ENCODE results near the gene RIMS4. TPM values are rescaled to one million over a fixed set of nuclear protein-coding genes. Genes with fewer than 3 reads are reported as not detected.

RIMS4 gene
- total and polyA plus RNA-seq, 9 of the 15 experiments (the other 6 are each of a cell fraction or from before 2014, with no cell fraction given): 0.04 TPM; not detected in 8

GRCh38 chr20:44747166-44748004, 63.0 kb downstream of the RIMS4 start (continued):
- TF ChIP-seq, protein P1, sequence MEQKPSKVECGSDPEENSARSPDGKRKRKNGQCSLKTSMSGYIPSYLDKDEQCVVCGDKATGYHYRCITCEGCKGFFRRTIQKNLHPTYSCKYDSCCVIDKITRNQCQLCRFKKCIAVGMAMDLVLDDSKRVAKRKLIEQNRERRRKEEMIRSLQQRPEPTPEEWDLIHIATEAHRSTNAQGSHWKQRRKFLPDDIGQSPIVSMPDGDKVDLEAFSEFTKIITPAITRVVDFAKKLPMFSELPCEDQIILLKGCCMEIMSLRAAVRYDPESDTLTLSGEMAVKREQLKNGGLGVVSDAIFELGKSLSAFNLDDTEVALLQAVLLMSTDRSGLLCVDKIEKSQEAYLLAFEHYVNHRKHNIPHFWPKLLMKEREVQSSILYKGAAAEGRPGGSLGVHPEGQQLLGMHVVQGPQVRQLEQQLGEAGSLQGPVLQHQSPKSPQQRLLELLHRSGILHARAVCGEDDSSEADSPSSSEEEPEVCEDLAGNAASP (IDR thresholded peaks at IDR 0.05): no peak
- TF ChIP-seq TFAP4 (CRISPR knock-in tag; IDR thresholded peaks at IDR 0.05; ENCODE audit: borderline replicate concordance): peak; percentile 41; the same call in 1 of the 2 replicates
- TF ChIP-seq RAD51 (IDR thresholded peaks at IDR 0.05; ENCODE audit: borderline replicate concordance, low read depth): no peak
- TF ChIP-seq ZFP36 (IDR thresholded peaks at IDR 0.05; ENCODE audit: low read depth, low read length, partially characterized antibody): no peak
- no peak for TF ChIP-seq ARNT (IDR thresholded peaks at IDR 0.05)
- TF ChIP-seq DACH1 (IDR thresholded peaks at IDR 0.05; ENCODE audit: partially characterized antibody): peak; percentile 8
- TF ChIP-seq, protein P2, sequence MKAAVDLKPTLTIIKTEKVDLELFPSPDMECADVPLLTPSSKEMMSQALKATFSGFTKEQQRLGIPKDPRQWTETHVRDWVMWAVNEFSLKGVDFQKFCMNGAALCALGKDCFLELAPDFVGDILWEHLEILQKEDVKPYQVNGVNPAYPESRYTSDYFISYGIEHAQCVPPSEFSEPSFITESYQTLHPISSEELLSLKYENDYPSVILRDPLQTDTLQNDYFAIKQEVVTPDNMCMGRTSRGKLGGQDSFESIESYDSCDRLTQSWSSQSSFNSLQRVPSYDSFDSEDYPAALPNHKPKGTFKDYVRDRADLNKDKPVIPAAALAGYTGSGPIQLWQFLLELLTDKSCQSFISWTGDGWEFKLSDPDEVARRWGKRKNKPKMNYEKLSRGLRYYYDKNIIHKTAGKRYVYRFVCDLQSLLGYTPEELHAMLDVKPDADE (conservative IDR thresholded peaks at IDR 0.05; ENCODE audit: control insufficient read depth, low read depth, low read length): no peak
- no peak for TF ChIP-seq ZNF212 (CRISPR knock-in tag; IDR thresholded peaks at IDR 0.05)
- no peak for TF ChIP-seq ZBTB12 (CRISPR knock-in tag; IDR thresholded peaks at IDR 0.05)
- no peak for TF ChIP-seq RFX5 (IDR thresholded peaks at IDR 0.05; ENCODE audit: low read depth, low read length)
- no peak for TF ChIP-seq LEF1 (IDR thresholded peaks at IDR 0.05)
- no peak for TF ChIP-seq ZNF282 (CRISPR knock-in tag; IDR thresholded peaks at IDR 0.05)
- TF ChIP-seq ZNF644 (tag; IDR thresholded peaks at IDR 0.05; ENCODE audit: low read depth): no peak
- TF ChIP-seq ZBTB49 (CRISPR knock-in tag; IDR thresholded peaks at IDR 0.05; ENCODE audit: borderline replicate concordance): no peak
- TF ChIP-seq XRCC4 (IDR thresholded peaks at IDR 0.05; ENCODE audit: extremely low read depth, insufficient read depth, insufficient read length): no peak
- no peak for TF ChIP-seq PHB (CRISPR knock-in tag; IDR thresholded peaks at IDR 0.05)
- TF ChIP-seq XRCC3 (IDR thresholded peaks at IDR 0.05): no peak
- TF ChIP-seq RB1 (IDR thresholded peaks at IDR 0.05; ENCODE audit: low read depth): no peak
- TF ChIP-seq RUNX1 (IDR thresholded peaks at IDR 0.05; ENCODE audit: low read depth): no peak
